Kidney epithelial cell (primary cell): ENCODE results near the gene RASA2. TPM values are rescaled to one million over a fixed set of nuclear protein-coding genes. Genes with fewer than 3 reads are reported as not detected.

Experiments used
- DNase-seq: peaks from one replicate; pipeline ENCODE4 v3.0.0-alpha.2; 2010; ENCODE audit warnings: low read depth
- H3K27me3 ChIP-seq: 2 replicates; pipeline ENCODE4 v1.6.0; 2011; ENCODE audit warnings: low read length; ENCODE audit not compliant: control insufficient read depth, insufficient read depth
- H3K36me3 ChIP-seq: 2 replicates; pipeline ENCODE4 v1.5.1; 2011; ENCODE audit warnings: low read length; ENCODE audit not compliant: control insufficient read depth, insufficient read depth
- H3K4me3 ChIP-seq: 2 replicates; pipeline ENCODE4 v1.5.1; 2011; ENCODE audit warnings: low read depth, mild to moderate bottlenecking, control low read depth, low read length
- CTCF ChIP-seq: IDR thresholded peaks from 2 replicates; pipeline ENCODE4 v1.5.1; 2011; ENCODE audit warnings: mild to moderate bottlenecking, moderate library complexity, low read length, control low read depth, inconsistent platforms; ENCODE audit not compliant: insufficient read depth, poor library complexity, severe bottlenecking
- total RNA-seq: library from RNA; depleted of rRNA; stranded (reverse); fragments of >200 nt; gene quantifications from 2 replicates; pipeline ENCODE4 v1.2.3, GENCODE V29; 2015

The RASA2 gene
- total RNA-seq, 1 donor from 2014 or later = 16.8 TPM

DNA sequence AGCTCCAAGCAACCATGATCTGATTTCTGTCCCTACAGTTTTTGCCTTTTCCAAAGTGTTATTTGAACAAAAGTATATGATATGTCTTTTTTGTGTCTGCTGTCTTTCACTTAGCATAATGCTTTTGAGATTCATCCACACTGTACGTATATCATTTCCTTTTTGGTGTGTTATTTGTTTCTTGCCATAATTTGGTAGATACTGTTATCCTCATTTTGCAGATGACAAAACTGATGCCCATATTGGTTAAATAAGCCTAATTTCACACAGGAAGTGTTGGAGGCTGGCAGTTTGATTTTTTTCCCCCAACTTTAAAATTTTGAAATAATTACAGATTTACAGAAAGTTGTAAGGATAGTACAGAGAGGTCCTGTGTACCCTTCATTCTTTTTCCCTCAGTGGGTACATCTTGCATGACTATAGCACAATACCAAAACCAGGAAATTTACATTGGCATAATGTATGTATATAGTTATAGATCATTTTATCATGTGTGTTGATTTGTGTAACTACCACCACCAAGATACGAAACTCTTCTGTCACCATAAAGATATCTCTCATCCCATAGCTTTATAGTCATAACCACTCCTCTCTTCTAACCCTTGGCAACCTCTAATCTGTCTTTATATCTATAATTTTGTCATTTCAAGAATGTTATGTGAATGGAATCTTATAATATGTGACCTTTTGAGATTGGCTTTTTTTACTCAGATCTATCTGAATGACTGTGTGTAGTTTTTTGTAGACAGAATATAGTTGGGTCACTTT, 55.6 kb downstream of the RASA2 start:
- no peaks in the 10 kb centered on the region for H3K36me3 ChIP-seq
- no peak overlapping the region for H3K4me3 ChIP-seq
- DNase-seq = no peak
- no peak for TF ChIP-seq CTCF
- H3K27me3 ChIP-seq = no peaks in the 10 kb centered on the region

DNA sequence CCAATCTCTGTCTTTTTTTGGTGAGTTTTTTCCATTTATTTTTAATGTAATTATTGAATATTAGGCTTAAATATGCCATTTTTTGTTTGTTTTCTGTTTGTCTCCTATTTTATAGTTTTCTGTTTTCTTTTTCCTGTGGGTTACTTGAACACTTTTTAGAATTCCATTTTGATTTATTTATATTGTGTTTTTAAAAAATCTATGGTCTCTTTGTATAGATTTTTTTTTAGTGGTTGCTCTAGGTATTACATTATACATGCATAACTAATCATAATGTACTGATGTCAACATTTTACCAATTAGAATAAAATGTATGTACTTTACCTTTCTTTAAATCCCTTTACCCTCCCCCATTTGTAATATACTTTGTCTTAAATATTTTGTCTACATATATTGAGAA, 56.2 kb downstream of the RASA2 start:
- Histone ChIP-seq H3K36me3 (no peaks in the 10 kb centered on the region), H3K4me3 (no peak overlapping the region), H3K27me3 (no peaks in the 10 kb centered on the region)
- no peak for DNase-seq
- TF ChIP-seq CTCF = no peak

GRCh38 chr3:141544697-141545096, 57.9 kb downstream of the RASA2 start:
- H3K4me3 ChIP-seq = no peak overlapping the region
- no peak for DNase-seq
- H3K36me3 ChIP-seq = no peaks in the 10 kb centered on the region
- H3K27me3 ChIP-seq = no peaks in the 10 kb centered on the region
- TF ChIP-seq CTCF = no peak

- TF ChIP-seq CTCF = no peak
- H3K4me3 ChIP-seq = no peak overlapping the region
- no peak for DNase-seq
- no peaks in the 10 kb centered on the region for H3K36me3 ChIP-seq
- no peaks in the 10 kb centered on the region for H3K27me3 ChIP-seq
These were observed 59.3 kb downstream of the RASA2 start for GRCh38 chr3:141546081-141546480.

DNA sequence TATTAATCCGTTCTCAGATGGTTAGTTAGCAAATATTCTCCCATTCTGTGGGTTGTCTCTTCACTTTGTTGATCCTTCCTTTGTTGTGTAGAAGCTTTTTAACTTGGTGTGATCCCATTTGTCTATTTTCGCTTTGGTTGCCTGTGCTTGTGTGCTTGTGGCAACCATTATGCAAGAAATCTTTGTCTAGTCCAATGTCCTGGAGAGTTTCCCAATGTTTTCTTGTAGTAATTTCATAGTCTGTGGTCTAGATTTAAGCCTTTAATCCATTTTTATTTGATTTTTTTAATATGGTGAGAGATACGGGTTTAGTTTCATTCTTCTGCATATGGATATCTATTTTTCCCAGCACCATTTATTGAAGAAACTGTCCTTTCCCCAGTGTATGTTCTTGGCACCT, 59.8 kb downstream of the RASA2 start:
- Histone ChIP-seq H3K36me3 (no peaks in the 10 kb centered on the region), H3K27me3 (no peaks in the 10 kb centered on the region), H3K4me3 (no peak overlapping the region)
- no peak for TF ChIP-seq CTCF
- DNase-seq = no peak

DNA sequence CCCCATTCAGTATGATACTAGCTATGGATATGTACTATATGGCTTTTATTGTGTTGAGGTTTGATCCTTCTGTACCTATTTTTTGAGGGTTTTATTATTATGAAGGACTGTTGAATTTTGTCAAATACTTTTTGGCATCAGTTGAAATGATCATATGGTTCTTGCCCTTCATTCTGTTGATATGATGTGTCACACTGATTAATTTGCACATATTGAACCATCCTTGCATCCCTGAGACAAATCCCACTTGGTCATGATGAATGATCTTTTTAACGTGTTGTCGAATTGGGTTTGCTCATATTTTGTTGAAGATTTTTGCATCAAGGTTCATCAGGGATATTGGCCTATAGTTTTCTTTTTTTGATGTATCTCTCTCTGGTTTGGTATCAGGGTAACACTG, 61.0 kb downstream of the RASA2 start:
- H3K27me3 ChIP-seq = no peaks in the 10 kb centered on the region
- no peaks in the 10 kb centered on the region for H3K36me3 ChIP-seq
- no peak for TF ChIP-seq CTCF
- DNase-seq = no peak
- no peak overlapping the region for H3K4me3 ChIP-seq
